Mesenchymal stem cell (in vitro differentiated cells and primary cell): ENCODE data around the gene NSDHL. TPM values are rescaled to one million over a fixed set of nuclear protein-coding genes. Genes with fewer than 3 reads are reported as not detected.
"Not testable (repeated sequence)": the region's sequence is repeated elsewhere in the genome, so short reads cannot be mapped to it uniquely, and the experiment has no call there.

Source experiments
- DNase-seq: peaks from one replicate; pipeline ENCODE4 v3.0.0-alpha.2; 2013
- H2AFZ ChIP-seq: one replicate; pipeline ENCODE4 v1.6.1; 2013; ENCODE audit warnings: low read depth, mild to moderate bottlenecking, control low read depth, inconsistent platforms, low read length, moderate library complexity
- H2AK5ac ChIP-seq: 2 replicates; pipeline ENCODE4 v1.6.1; 2013; ENCODE audit warnings: low read length, moderate library complexity, mild to moderate bottlenecking, inconsistent platforms; ENCODE audit not compliant: severe bottlenecking
- H2BK120ac ChIP-seq: one replicate; pipeline ENCODE4 v1.6.1; 2013; ENCODE audit warnings: low read depth, mild to moderate bottlenecking, inconsistent platforms, low read length, moderate library complexity
- H2BK12ac ChIP-seq, 2 experiments: one replicate each; pipeline ENCODE4 v1.6.1; 2013; ENCODE audit warnings: inconsistent platforms in 2 of 2, low read length in 2 of 2, mild to moderate bottlenecking in 2 of 2, moderate library complexity in 2 of 2, control low read depth in 1 of 2
- H2BK15ac ChIP-seq: one replicate; pipeline ENCODE4 v1.6.1; 2013; ENCODE audit warnings: mild to moderate bottlenecking, low read depth, inconsistent platforms; ENCODE audit not compliant: poor library complexity, severe bottlenecking
- H2BK5ac ChIP-seq: 2 replicates; pipeline ENCODE4 v1.6.1; 2013; ENCODE audit warnings: low read depth, mild to moderate bottlenecking, low read length, control low read depth, inconsistent platforms; ENCODE audit not compliant: poor library complexity, severe bottlenecking
- H3K14ac ChIP-seq, 2 experiments: one replicate each; pipeline ENCODE4 v1.6.1; 2013; ENCODE audit warnings: inconsistent platforms in 2 of 2, low read length in 2 of 2, control low read depth in 1 of 2, mild to moderate bottlenecking in 1 of 2, moderate library complexity in 1 of 2
- H3K18ac ChIP-seq, 2 experiments: one replicate each; pipeline ENCODE4 v1.6.1; 2013; ENCODE audit warnings: inconsistent platforms in 2 of 2, low read length in 2 of 2, control low read depth in 1 of 2, low read depth in 1 of 2, mild to moderate bottlenecking in 1 of 2
- H3K23ac ChIP-seq, 2 experiments: one replicate each; pipeline ENCODE4 v1.6.1; 2013; ENCODE audit warnings: inconsistent platforms in 2 of 2, low read length in 2 of 2, mild to moderate bottlenecking in 2 of 2, moderate library complexity in 2 of 2, control low read depth in 1 of 2
- H3K27ac ChIP-seq: 2 replicates; pipeline ENCODE4 v1.5.1; 2013; ENCODE audit warnings: mild to moderate bottlenecking, moderate library complexity, low read length, control low read depth, inconsistent platforms; ENCODE audit not compliant: poor library complexity, severe bottlenecking
- H3K27me3 ChIP-seq, 2 experiments: 2 replicates each; pipeline versions ENCODE4 v1.6.1 to v1.7.0; 2013; ENCODE audit warnings: low read length in 2 of 2, mild to moderate bottlenecking in 2 of 2, moderate library complexity in 2 of 2, control low read depth in 1 of 2, inconsistent platforms in 1 of 2; ENCODE audit not compliant: control insufficient read depth in 1 of 2, insufficient read depth in 1 of 2
- H3K36me3 ChIP-seq, 2 experiments: 2 replicates each; pipeline versions ENCODE4 v1.6.1 to v1.7.0; 2013; ENCODE audit warnings: low read length in 2 of 2, control low read depth in 1 of 2, inconsistent platforms in 1 of 2, low read depth in 1 of 2, mild to moderate bottlenecking in 1 of 2; ENCODE audit not compliant: insufficient read depth in 2 of 2, control insufficient read depth in 1 of 2
- H3K4ac ChIP-seq, 2 experiments: one replicate each; pipeline ENCODE4 v1.6.1; 2013; ENCODE audit warnings: inconsistent platforms in 2 of 2, low read length in 2 of 2, mild to moderate bottlenecking in 2 of 2, moderate library complexity in 2 of 2, control low read depth in 1 of 2, low read depth in 1 of 2
- H3K4me1 ChIP-seq: 2 replicates; pipeline ENCODE4 v1.6.1; 2013; ENCODE audit warnings: low read depth, low read length, control low read depth; ENCODE audit not compliant: control insufficient read depth, insufficient read depth
- H3K4me2 ChIP-seq: 2 replicates; pipeline ENCODE4 v1.6.1; 2013; ENCODE audit warnings: low read length, mild to moderate bottlenecking, inconsistent platforms; ENCODE audit not compliant: poor library complexity, severe bottlenecking
- H3K4me3 ChIP-seq, 2 experiments: 2 replicates each; pipeline versions ENCODE4 v1.5.1 to v1.7.0; 2013; ENCODE audit warnings: low read length in 2 of 2, mild to moderate bottlenecking in 2 of 2, control low read depth in 1 of 2, low read depth in 1 of 2; ENCODE audit not compliant: insufficient read depth in 1 of 2
- H3K79me1 ChIP-seq: replicated peaks from 2 replicates; pipeline ENCODE4 v1.6.1; 2013; ENCODE audit warnings: mild to moderate bottlenecking, control low read depth, low read length, inconsistent platforms; ENCODE audit not compliant: poor library complexity, severe bottlenecking
- H3K9ac ChIP-seq: 2 replicates; pipeline ENCODE4 v1.7.0; 2013; ENCODE audit warnings: mild to moderate bottlenecking, low read length, moderate library complexity
- H3K9me3 ChIP-seq: 2 replicates; pipeline ENCODE4 v1.7.0; 2013; ENCODE audit warnings: mild to moderate bottlenecking, low read length; ENCODE audit not compliant: control insufficient read depth
- H4K8ac ChIP-seq: one replicate; pipeline ENCODE4 v1.6.1; 2013; ENCODE audit warnings: inconsistent platforms, mild to moderate bottlenecking, low read length, moderate library complexity
- H4K91ac ChIP-seq: one replicate; pipeline ENCODE4 v1.6.1; 2013; ENCODE audit warnings: mild to moderate bottlenecking, low read length, inconsistent platforms
- WGBS: methylation state at CpG from one replicate; pipeline ENCODE4 v1.1.7; 2013; ENCODE audit warnings: mixed read lengths; 5-methylcytosine and 5-hydroxymethylcytosine counted together
- polyA plus RNA-seq, 2 experiments: library from polyadenylated mRNA; stranded (reverse); fragments of 200-250 nt; gene quantifications; one replicate each; pipeline ENCODE4 v1.2.3, GENCODE V29; 2013

The NSDHL gene
- polyA plus RNA-seq (2013, experiment 1 of 2), result 52.5 TPM
- polyA plus RNA-seq (2013, experiment 2 of 2), result 52.2 TPM

DNA sequence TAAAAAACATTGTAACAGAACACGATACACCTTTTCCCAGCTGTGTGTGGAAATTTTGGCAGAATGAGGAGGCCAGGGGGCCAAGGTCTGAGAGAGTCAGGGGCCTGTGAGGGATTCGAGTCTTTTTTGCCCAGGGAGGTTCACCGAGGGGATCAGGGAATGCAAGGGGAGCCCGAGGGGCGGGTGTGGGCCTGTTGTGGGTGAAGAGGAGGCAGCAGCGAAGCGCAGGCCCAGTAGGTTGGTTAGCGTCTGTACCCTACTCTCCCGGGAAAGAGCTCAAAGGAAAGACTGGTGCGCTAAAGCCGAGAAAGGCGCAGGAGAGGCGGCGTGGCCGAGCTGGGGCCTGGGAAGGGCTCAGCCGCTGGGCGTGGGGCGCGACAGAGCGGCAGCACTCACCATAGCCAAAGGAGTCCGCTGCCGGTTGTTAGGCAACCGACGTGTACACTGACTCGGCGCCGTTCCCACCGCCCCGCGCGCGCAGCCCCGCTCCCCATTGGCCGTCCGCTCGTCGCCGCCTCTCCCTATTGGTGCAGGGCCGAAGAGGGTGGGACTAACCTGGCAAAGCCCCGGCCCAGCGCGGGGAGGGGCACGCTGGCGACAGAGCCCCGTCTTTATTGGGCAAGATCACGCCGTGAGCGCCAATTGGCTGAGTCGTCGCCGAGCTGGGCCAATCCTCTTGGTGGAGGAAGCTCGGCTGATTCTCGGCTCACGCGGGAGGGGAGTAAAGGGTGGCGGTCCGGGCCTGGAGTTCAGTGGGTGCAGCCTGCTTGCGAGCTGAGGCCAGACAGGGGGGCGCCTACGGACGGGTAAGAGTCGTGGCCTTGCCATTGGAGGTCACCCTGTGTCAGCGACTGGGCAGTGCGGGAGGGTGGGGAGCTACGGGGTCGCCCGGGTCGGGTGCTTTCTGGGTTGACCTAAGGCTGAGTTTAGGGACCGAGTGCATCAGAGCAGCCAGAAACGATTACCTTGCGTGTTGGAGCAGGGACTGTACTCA lies at the start of gene NSDHL, which contains the start of gene CETN2:
Gene NSDHL, plus strand, starts transcription at position 752 of the 994 bp plus-strand sequence. CDS start 15,262 bp downstream, outside the sequence.
Gene CETN2, minus strand, starts transcription at position 446 of the 994 bp plus-strand sequence. Its CDS starts 47 bp downstream, at position 399.
- Histone ChIP-seq H3K18ac (peak within 1 kb of the TSS; percentile 43 to 82), H2AK5ac (no peak within 1 kb of the TSS), H3K14ac (peak within 1 kb of the TSS in 1 of 2 experiments; percentile 65), H3K27ac (no peak within 1 kb of the TSS), H2BK15ac (no peak within 1 kb of the TSS), H3K4ac (peak within 1 kb of the TSS in 1 of 2 experiments; percentile 69), H3K9me3 (peaks cover 2% of the 10 kb centered on the region), H2BK120ac (no peak within 1 kb of the TSS), H2AFZ (peak within 1 kb of the TSS; percentile 81), H3K36me3 (peaks cover 20 to 38% of the 10 kb centered on the region in 2 experiments), H3K9ac (peak within 1 kb of the TSS; percentile 97), H3K4me3 (peak within 1 kb of the TSS; percentile 79 to 87), H2BK5ac (no peak within 1 kb of the TSS), H3K79me1 (peaks cover 6% of the 10 kb centered on the region), H4K8ac (peak within 1 kb of the TSS; percentile 37), H3K4me1 (peaks cover 8% of the 10 kb centered on the region), H2BK12ac (no peak within 1 kb of the TSS), H3K27me3 (peaks cover 0 to 27% of the 10 kb centered on the region in 2 experiments), H3K23ac (no peak within 1 kb of the TSS), H4K91ac (peak within 1 kb of the TSS; percentile 75), H3K4me2 (peak within 1 kb of the TSS; percentile 74)
- under 1% methylated on average over 48 of the region's 71 CpGs for WGBS
- DNase-seq, result peak; percentile 96

DNA sequence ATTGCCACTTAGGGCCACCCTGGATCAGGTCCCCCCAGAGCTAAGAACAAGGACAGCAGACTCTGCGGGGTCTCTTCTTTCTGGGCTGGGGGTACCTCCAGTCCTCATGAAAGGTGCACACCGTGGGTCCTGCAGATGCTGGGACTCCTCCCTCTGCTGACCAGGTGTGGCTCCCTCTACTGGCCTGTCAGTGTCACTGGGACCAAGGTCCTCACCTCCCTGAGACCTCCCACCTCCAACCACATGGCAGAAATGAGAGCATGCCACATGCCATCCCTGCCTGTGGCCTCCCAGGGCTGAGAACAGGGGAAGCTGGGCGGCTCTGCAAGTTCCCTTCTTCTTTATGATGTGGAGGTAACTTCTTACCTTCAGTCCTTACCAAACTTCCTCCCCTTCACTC lies 43.8 kb upstream of the NSDHL start:
- H3K27me3 ChIP-seq, DNase-seq, H2BK15ac ChIP-seq, H2AFZ ChIP-seq, H3K4me2 ChIP-seq, H3K79me1 ChIP-seq, H2AK5ac ChIP-seq, H3K9me3 ChIP-seq, H2BK12ac ChIP-seq, H4K8ac ChIP-seq, H3K27ac ChIP-seq, H3K4me1 ChIP-seq, H3K14ac ChIP-seq, H3K9ac ChIP-seq, H3K18ac ChIP-seq, H2BK5ac ChIP-seq, H2BK120ac ChIP-seq, H3K4me3 ChIP-seq, H3K23ac ChIP-seq, H3K36me3 ChIP-seq, H3K4ac ChIP-seq, H4K91ac ChIP-seq: not testable (repeated sequence)
- WGBS, result no CpG with 5 or more reads among the region's 3 CpGs

DNA sequence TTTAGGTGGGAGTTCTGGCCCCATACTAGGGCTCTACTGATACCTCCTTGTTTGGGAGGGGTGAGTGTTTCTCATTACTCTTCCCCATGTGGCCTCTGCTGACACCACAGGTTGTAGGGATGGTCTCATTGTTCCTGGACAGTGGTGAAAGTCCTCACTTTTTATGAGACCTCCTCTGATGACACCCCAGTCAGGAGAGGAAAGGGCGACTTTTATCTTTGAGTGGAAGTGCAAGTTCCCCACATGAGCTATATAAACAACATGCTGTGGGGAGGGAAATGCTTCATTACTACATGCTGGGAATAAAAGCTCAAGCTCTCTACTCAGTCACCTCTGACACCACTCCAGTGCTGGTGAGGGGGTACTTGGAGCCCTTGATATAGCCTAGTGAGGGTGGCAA lies 31.9 kb upstream of the NSDHL start:
- Histone ChIP-seq H2AK5ac (no peak overlapping the region), H3K4ac (no peak overlapping the region), H4K91ac (no peak overlapping the region), H2BK12ac (no peak overlapping the region), H3K79me1 (no peaks in the 10 kb centered on the region), H3K9me3 (no peaks in the 10 kb centered on the region), H3K27ac (no peak overlapping the region), H3K9ac (no peak overlapping the region), H3K27me3 (peaks cover 0 to 45% of the 10 kb centered on the region in 2 experiments), H2BK120ac (no peak overlapping the region), H2BK15ac (no peak overlapping the region), H3K18ac (no peak overlapping the region), H3K14ac (no peak overlapping the region), H2BK5ac (no peak overlapping the region), H4K8ac (no peak overlapping the region), H3K36me3 (no peaks in the 10 kb centered on the region), H3K4me3 (no peak overlapping the region), H3K23ac (no peak overlapping the region), H2AFZ (no peak overlapping the region), H3K4me1 (no peaks in the 10 kb centered on the region), H3K4me2 (no peak overlapping the region)
- no CpG with 5 or more reads among the region's 1 CpG for WGBS
- no peak for DNase-seq

DNA sequence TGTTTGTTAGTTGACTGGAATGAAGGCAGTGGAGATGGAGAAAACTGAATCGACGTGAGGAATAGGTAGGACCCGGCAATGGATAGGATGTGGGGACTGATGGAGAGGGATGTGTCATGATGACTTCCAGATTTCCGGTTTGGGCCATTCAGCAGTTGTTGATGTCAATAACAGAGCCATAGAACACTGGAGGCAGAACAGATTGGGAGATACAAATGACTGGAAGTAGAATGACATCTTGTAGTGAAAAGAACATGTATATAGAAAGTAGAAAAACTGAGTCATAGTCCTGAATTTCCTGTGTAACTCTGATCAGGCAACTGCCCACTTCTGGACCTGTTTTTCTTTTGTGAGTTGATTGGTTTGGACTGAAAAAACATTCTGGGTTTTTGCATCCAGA lies 24.8 kb upstream of the NSDHL start:
- Histone ChIP-seq H3K79me1 (no peaks in the 10 kb centered on the region), H3K9ac (no peak overlapping the region), H3K4me1 (no peaks in the 10 kb centered on the region), H2BK5ac (no peak overlapping the region), H2AFZ (no peak overlapping the region), H2BK15ac (no peak overlapping the region), H3K18ac (no peak overlapping the region), H3K4me2 (no peak overlapping the region), H3K23ac (no peak overlapping the region), H3K27me3 (peaks cover 0 to 50% of the 10 kb centered on the region in 2 experiments), H3K4me3 (no peak overlapping the region), H3K9me3 (no peaks in the 10 kb centered on the region), H2AK5ac (no peak overlapping the region), H3K27ac (no peak overlapping the region), H3K4ac (no peak overlapping the region), H4K91ac (no peak overlapping the region), H4K8ac (no peak overlapping the region), H3K14ac (no peak overlapping the region), H3K36me3 (no peaks in the 10 kb centered on the region), H2BK120ac (no peak overlapping the region), H2BK12ac (no peak overlapping the region)
- WGBS, result 81% methylated on average over 4 of the region's 4 CpGs
- DNase-seq, result no peak
